GM21515 (cell line): ENCODE data around the gene ANKK1.

Experiments
- ATAC-seq: cut with Tn5 transposase; IDR thresholded peaks from one replicate; pipeline ENCODE4 v1.9.1; 2021; ENCODE audit not compliant: unreplicated experiment

Gene ANKK1

GRCh38 chr11:113449743-113450142, 62.2 kb downstream of the ANKK1 start:
- ATAC-seq: no peak
